Neutrophil (primary cell): ENCODE data around the gene AMBRA1.
A peak's percentile ranks its signal among the peaks of the same experiment; 100 is the strongest.

ENCODE experiments used
- H3K27ac ChIP-seq: fragments of 200-600 bp; sonication (generic); 2 replicates; pipeline ENCODE4 v1.5.1; 2016; ENCODE audit warnings: mild to moderate bottlenecking, moderate library complexity
- H3K27me3 ChIP-seq: fragments of 200-600 bp; sonication (generic); 2 replicates; pipeline ENCODE4 v1.6.0; 2016; ENCODE audit warnings: mild to moderate bottlenecking
- H3K36me3 ChIP-seq: fragments of 200-600 bp; sonication (generic); 2 replicates; pipeline ENCODE4 v1.5.1; 2017
- H3K4me1 ChIP-seq, 2 experiments: fragments of 200-600 bp in 1 of 2; sonication (generic) in 1 of 2; 1 replicate in 1 of 2; 2 replicates in 1 of 2; pipeline versions ENCODE4 v1.5.1 to v1.6.1; 2013 to 2016; ENCODE audit warnings: low read depth in 1 of 2, low read length in 1 of 2, mild to moderate bottlenecking in 1 of 2, moderate library complexity in 1 of 2; ENCODE audit not compliant: control insufficient read depth in 1 of 2, insufficient read depth in 1 of 2
- H3K4me3 ChIP-seq, 2 experiments: fragments of 200-600 bp in 1 of 2; sonication (generic) in 1 of 2; 1 replicate in 1 of 2; 2 replicates in 1 of 2; pipeline ENCODE4 v1.5.1; 2013 to 2016; ENCODE audit warnings: low read depth in 1 of 2, low read length in 1 of 2, mild to moderate bottlenecking in 1 of 2, moderate library complexity in 1 of 2
- H3K9me3 ChIP-seq: fragments of 200-600 bp; sonication (generic); 2 replicates; pipeline ENCODE4 v1.5.1; 2016
- TF ChIP-seq, protein P1 (sequence below): fragments of 200-600 bp; sonication (generic); IDR thresholded peaks from 2 replicates; pipeline ENCODE4 v1.5.1; 2016; ENCODE audit warnings: antibody characterized with exemption

AMBRA1 gene

DNA sequence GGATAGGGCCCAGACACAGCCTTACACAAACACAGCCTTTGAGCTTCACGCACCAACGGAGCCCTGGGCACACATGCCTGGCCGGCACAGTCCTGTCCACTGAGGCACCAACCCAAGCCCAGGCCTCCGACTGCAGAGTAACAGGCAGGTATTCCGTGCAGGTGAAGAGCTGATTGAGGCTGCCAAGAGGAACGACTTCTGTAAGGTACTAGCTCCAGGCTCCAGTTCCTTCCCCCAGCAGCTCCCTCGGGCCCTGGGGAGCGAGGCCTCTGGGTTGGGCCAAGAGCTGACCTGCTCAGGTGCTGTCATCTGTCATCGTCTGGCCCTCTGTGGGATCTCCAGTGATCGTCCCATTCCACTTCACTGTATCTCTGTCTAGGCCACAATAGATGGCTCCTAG is 215.5 kb downstream of the AMBRA1 start:
- H3K27me3 ChIP-seq = peaks cover 27% of the 10 kb centered on the region
- peaks cover 32 to 57% of the 10 kb centered on the region in 2 experiments for H3K4me1 ChIP-seq
- peak overlapping the region; percentile 76 for H3K27ac ChIP-seq
- peaks cover 6% of the 10 kb centered on the region for H3K9me3 ChIP-seq
- H3K4me3 ChIP-seq = no peak overlapping the region
- TF ChIP-seq, protein P1, sequence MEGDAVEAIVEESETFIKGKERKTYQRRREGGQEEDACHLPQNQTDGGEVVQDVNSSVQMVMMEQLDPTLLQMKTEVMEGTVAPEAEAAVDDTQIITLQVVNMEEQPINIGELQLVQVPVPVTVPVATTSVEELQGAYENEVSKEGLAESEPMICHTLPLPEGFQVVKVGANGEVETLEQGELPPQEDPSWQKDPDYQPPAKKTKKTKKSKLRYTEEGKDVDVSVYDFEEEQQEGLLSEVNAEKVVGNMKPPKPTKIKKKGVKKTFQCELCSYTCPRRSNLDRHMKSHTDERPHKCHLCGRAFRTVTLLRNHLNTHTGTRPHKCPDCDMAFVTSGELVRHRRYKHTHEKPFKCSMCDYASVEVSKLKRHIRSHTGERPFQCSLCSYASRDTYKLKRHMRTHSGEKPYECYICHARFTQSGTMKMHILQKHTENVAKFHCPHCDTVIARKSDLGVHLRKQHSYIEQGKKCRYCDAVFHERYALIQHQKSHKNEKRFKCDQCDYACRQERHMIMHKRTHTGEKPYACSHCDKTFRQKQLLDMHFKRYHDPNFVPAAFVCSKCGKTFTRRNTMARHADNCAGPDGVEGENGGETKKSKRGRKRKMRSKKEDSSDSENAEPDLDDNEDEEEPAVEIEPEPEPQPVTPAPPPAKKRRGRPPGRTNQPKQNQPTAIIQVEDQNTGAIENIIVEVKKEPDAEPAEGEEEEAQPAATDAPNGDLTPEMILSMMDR = no peak
- H3K36me3 ChIP-seq = peaks cover 64% of the 10 kb centered on the region

DNA sequence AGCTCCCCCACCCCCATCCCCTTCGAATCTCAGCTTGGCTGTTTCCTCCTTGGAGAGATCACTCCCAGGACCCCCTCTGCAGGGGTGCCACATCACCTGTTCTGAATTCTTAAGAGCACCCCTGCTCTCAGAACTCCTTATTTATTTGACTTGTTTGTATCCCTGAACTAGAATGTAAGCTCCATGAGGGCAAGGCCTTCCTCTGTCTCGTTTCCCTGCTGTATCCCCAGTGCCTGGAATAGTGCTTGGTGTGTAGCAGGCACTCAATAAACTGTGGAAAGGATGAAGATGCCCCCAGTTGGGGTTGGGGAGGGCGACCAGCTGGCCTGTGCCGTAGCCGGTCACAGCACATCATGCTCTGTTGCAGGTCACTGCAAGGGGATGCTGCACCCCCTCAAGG is 216.0 kb downstream of the AMBRA1 start:
- Histone ChIP-seq H3K27me3 (peaks cover 23% of the 10 kb centered on the region), H3K4me1 (peaks cover 32 to 53% of the 10 kb centered on the region in 2 experiments), H3K36me3 (peaks cover 67% of the 10 kb centered on the region), H3K27ac (peak overlapping the region; percentile 76), H3K9me3 (peaks cover 6% of the 10 kb centered on the region), H3K4me3 (no peak overlapping the region)
- TF ChIP-seq, protein P1 = no peak

DNA sequence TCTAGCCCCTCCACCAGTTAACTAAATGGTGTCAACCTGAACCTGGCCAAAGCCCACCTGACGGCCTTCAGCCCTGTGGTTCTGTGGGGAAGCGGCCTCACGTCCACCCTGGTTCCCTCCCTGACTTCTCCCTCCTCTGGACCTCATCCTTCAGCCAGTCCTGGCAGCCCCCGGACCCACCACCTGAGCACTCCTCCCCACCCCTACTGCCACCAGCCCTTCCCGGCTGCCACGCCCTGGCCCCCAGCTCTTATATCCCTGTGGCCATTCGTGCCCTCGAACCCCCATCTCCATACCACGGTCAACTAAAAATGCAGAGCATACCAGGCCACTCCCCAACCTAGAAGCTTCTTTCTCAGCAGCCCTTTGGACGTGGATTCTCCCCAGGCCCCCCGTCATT is 216.5 kb downstream of the AMBRA1 start:
- no peak overlapping the region for H3K4me3 ChIP-seq
- TF ChIP-seq, protein P1 = no peak
- peaks cover 6% of the 10 kb centered on the region for H3K9me3 ChIP-seq
- peak overlapping the region; percentile 76 for H3K27ac ChIP-seq
- peaks cover 17% of the 10 kb centered on the region for H3K27me3 ChIP-seq
- peaks cover 27 to 48% of the 10 kb centered on the region in 2 experiments for H3K4me1 ChIP-seq
- peaks cover 72% of the 10 kb centered on the region for H3K36me3 ChIP-seq

DNA sequence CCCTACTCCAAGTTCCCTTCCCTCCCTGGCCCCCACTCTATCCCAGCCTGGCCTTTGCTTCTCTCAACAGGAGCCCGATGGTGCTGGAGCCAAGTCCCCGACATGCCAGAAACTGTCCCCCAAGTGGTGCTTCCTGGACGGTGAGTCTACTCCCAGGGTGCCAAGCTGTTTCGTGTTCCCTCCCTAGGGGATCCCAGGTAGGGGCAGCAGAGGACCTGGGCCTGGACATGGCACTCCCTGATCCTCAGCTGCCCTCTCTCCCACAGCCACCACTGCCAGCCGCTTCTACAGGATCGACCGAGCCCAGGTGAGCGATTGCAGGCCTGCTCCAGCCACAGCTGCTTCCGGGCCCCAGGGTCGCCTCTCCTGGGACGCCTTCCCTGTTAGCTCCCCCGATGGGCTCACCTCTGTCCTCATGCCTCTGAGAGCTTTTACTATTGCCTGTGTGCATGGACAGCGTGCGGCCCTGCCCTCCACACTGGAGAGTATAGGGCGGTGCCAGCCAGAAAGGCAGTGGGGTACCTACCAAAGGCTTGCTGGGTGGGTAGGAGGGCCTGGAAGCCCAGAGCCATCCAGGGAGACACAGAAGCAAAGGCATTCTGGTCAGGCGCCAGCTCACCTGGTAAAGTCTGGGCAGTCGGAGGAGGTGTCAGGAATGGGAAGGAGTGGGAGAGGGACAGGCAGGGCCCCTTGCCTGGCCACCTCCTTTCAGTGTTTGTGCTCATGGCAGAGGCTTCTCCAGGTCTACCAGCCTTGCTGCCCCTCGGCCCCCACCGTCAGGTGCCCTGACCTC is 217.4 kb downstream of the AMBRA1 start:
- H3K9me3 ChIP-seq = peaks cover 6% of the 10 kb centered on the region
- H3K36me3 ChIP-seq = peaks cover 81% of the 10 kb centered on the region
- H3K4me3 ChIP-seq = no peak overlapping the region
- peaks cover 20 to 41% of the 10 kb centered on the region in 2 experiments for H3K4me1 ChIP-seq
- peak overlapping the region; percentile 27 for H3K27ac ChIP-seq
- peaks cover 9% of the 10 kb centered on the region for H3K27me3 ChIP-seq
- TF ChIP-seq, protein P1 = no peak

DNA sequence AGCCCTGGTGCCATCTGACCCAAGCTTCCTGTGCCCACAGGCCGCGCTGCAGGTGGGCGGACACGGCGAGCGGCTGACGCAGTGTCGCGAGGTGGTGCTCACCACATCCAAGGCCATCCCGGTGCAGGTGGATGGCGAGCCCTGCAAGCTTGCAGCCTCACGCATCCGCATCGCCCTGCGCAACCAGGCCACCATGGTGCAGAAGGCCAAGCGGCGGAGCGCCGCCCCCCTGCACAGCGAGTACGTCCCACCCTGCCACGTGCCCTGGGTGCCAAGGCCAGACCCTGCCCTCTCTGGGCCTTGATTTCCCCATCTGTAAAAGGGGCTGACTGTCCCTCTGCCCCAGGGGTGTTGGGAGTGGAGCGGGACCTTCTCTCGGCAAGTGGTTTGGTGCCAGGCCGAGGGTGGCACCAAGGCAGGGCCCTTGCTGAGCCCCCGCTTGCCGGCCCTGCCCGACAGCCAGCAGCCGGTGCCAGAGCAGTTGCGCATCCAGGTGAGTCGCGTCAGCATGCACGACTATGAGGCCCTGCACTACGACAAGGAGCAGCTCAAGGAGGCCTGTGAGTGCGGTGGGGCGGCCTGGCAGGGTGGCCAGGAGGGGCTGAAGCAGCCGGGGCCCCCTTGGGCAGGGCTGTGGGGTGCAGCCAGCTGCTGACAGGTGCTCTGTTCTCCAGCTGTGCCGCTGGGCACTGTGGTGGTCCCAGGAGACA is 218.3 kb downstream of the AMBRA1 start:
- Histone ChIP-seq H3K4me1 (peaks cover 20 to 32% of the 10 kb centered on the region in 2 experiments), H3K27ac (no peak overlapping the region), H3K36me3 (peaks cover 90% of the 10 kb centered on the region), H3K27me3 (no peaks in the 10 kb centered on the region), H3K9me3 (peaks cover 6% of the 10 kb centered on the region), H3K4me3 (no peak overlapping the region)
- TF ChIP-seq, protein P1 = no peak
